Measurements from ENCODE around the gene RPL35A. TPM values are rescaled to one million over a fixed set of nuclear protein-coding genes. Genes with fewer than 3 reads are reported as not detected.

The RPL35A gene
- total and polyA plus RNA-seq, 9 of the 15 experiments (the other 6 are each of a cell fraction or from before 2014, with no cell fraction given), result 1,475 to 2,942 (median 2,367) TPM

DNA sequence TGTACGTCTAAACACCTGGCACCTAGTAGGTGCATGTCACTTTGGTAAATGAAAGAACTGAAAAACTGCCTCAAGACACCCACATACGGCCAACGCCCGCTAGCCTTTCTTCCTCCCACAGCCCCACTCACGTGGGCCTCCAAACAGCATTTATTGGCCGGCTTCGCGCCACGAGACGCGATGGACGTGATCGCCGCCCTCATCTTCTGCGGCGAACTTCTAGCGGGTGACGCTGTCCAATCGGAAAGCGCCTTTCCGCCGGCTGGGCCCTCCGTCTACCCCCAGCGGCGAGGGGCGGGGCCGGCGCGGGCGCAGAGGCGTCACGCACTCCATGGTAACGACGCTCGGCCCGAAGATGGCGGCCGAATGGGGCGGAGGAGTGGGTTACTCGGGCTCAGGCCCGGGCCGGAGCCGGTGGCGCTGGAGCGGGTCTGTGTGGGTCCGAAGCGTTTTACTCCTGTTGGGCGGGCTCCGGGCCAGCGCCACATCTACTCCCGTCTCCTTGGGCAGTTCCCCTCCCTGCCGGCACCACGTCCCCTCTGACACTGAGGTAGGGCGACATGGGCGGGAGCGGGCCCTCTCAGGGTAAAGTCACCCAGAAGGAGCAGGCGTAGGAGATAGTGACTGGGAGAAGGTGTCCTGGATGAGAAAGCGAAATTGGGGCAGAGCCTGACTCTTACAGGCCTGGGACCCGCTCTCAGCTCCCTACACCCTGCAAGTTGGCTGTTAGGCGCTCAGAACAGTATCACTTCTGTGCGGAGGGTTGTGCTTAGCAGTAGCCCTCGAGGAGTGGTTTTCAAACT lies 10.1 kb downstream of the RPL35A start, which contains the start of gene LMLN (continued):
- TF ChIP-seq ZBTB1 (CRISPR knock-in tag; IDR thresholded peaks at IDR 0.05; ENCODE audit: borderline replicate concordance, low read depth) (no peak), CHD4 (IDR thresholded peaks at IDR 0.05; ENCODE audit: insufficient read depth, insufficient replicate concordance, low read depth, low read length, poor library complexity, severe bottlenecking) (no peak), ZBTB17 (CRISPR knock-in tag; IDR thresholded peaks at IDR 0.05) (no peak), ZNF830 (CRISPR knock-in tag; IDR thresholded peaks at IDR 0.05) (no peak), SREBF2 (CRISPR knock-in tag; IDR thresholded peaks at IDR 0.05) (0 out of 2 replicates have a peak, but pooled peaks have one; percentile 79), PTTG1 (tag; IDR thresholded peaks at IDR 0.05; ENCODE audit: low read depth) (no peak), ZNF282 (CRISPR knock-in tag; IDR thresholded peaks at IDR 0.05) (no peak), ZBED1 (IDR thresholded peaks at IDR 0.05) (no peak), SMAD2 (IDR thresholded peaks at IDR 0.05; ENCODE audit: low read depth, low read length) (no peak)
- TF ChIP-seq, protein P1, sequence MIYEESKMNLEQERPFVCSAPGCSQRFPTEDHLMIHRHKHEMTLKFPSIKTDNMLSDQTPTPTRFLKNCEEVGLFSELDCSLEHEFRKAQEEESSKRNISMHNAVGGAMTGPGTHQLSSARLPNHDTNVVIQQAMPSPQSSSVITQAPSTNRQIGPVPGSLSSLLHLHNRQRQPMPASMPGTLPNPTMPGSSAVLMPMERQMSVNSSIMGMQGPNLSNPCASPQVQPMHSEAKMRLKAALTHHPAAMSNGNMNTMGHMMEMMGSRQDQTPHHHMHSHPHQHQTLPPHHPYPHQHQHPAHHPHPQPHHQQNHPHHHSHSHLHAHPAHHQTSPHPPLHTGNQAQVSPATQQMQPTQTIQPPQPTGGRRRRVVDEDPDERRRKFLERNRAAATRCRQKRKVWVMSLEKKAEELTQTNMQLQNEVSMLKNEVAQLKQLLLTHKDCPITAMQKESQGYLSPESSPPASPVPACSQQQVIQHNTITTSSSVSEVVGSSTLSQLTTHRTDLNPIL (CRISPR knock-in tag; IDR thresholded peaks at IDR 0.05), result no peak
- TF ChIP-seq, protein P2, sequence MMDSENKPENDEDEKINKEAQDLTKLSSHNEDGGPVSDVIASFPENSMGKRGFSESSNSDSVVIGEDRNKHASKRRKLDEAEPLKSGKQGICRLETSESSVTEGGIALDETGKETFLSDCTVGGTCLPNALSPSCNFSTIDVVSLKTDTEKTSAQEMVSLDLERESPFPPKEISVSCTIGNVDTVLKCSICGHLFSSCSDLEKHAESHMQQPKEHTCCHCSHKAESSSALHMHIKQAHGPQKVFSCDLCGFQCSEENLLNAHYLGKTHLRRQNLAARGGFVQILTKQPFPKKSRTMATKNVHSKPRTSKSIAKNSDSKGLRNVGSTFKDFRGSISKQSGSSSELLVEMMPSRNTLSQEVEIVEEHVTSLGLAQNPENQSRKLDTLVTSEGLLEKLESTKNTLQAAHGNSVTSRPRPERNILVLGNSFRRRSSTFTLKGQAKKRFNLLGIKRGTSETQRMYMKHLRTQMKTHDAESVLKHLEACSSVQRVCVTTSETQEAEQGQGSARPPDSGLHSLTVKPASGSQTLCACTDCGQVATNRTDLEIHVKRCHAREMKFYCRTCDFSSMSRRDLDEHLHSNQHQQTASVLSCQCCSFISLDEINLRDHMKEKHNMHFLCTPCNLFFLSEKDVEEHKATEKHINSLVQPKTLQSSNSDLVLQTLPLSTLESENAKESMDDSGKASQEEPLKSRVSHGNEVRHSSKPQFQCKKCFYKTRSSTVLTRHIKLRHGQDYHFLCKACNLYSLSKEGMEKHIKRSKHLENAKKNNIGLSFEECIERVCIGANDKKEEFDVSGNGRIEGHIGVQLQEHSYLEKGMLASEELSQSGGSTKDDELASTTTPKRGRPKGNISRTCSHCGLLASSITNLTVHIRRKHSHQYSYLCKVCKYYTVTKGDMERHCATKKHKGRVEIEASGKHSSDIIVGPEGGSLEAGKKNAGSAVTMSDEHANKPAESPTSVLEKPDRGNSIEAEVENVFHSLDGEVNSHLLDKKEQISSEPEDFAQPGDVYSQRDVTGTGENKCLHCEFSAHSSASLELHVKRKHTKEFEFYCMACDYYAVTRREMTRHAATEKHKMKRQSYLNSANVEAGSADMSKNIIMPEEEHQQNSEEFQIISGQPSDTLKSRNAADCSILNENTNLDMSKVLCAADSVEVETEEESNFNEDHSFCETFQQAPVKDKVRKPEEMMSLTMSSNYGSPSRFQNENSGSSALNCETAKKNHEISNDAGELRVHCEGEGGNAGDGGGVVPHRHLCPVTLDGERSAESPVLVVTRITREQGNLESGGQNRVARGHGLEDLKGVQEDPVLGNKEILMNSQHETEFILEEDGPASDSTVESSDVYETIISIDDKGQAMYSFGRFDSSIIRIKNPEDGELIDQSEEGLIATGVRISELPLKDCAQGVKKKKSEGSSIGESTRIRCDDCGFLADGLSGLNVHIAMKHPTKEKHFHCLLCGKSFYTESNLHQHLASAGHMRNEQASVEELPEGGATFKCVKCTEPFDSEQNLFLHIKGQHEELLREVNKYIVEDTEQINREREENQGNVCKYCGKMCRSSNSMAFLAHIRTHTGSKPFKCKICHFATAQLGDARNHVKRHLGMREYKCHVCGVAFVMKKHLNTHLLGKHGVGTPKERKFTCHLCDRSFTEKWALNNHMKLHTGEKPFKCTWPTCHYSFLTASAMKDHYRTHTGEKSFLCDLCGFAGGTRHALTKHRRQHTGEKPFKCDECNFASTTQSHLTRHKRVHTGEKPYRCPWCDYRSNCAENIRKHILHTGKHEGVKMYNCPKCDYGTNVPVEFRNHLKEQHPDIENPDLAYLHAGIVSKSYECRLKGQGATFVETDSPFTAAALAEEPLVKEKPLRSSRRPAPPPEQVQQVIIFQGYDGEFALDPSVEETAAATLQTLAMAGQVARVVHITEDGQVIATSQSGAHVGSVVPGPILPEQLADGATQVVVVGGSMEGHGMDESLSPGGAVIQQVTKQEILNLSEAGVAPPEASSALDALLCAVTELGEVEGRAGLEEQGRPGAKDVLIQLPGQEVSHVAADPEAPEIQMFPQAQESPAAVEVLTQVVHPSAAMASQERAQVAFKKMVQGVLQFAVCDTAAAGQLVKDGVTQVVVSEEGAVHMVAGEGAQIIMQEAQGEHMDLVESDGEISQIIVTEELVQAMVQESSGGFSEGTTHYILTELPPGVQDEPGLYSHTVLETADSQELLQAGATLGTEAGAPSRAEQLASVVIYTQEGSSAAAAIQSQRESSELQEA (IDR thresholded peaks at IDR 0.05; ENCODE audit: low read depth), result no peak
- TF ChIP-seq, protein P3, sequence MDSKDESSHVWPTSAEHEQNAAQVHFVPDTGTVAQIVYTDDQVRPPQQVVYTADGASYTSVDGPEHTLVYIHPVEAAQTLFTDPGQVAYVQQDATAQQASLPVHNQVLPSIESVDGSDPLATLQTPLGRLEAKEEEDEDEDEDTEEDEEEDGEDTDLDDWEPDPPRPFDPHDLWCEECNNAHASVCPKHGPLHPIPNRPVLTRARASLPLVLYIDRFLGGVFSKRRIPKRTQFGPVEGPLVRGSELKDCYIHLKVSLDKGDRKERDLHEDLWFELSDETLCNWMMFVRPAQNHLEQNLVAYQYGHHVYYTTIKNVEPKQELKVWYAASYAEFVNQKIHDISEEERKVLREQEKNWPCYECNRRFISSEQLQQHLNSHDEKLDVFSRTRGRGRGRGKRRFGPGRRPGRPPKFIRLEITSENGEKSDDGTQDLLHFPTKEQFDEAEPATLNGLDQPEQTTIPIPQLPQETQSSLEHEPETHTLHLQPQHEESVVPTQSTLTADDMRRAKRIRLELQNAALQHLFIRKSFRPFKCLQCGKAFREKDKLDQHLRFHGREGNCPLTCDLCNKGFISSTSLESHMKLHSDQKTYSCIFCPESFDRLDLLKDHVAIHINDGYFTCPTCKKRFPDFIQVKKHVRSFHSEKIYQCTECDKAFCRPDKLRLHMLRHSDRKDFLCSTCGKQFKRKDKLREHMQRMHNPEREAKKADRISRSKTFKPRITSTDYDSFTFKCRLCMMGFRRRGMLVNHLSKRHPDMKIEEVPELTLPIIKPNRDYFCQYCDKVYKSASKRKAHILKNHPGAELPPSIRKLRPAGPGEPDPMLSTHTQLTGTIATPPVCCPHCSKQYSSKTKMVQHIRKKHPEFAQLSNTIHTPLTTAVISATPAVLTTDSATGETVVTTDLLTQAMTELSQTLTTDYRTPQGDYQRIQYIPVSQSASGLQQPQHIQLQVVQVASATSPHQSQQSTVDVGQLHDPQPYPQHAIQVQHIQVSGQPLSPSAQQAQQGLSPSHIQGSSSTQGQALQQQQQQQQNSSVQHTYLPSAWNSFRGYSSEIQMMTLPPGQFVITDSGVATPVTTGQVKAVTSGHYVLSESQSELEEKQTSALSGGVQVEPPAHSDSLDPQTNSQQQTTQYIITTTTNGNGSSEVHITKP (IDR thresholded peaks at IDR 0.05; ENCODE audit: partially characterized antibody), result peak; percentile 4
- TF ChIP-seq, protein P4, sequence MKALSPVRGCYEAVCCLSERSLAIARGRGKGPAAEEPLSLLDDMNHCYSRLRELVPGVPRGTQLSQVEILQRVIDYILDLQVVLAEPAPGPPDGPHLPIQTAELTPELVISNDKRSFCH (CRISPR knock-in tag; IDR thresholded peaks at IDR 0.05), result no peak
- TF ChIP-seq, protein P4 (tag; IDR thresholded peaks at IDR 0.05), result no peak

Measured in K562 (cell line).